Islet of Langerhans (tissue), 1 donor: ENCODE results near the gene CAMKK1.
"Not testable (repeated sequence)": the region's sequence is repeated elsewhere in the genome, so short reads cannot be mapped to it uniquely, and the experiment has no call there.

Experiments
- FAIRE-seq: peaks from one replicate; lab custom pipeline; 2011; peaks lifted over from hg19 to GRCh38; lab: Jason Lieb, UNC

CAMKK1 gene

GRCh38 chr17:3879186-3879585 lies 13.7 kb downstream of the CAMKK1 start:
- FAIRE-seq, result peak; percentile 9

DNA sequence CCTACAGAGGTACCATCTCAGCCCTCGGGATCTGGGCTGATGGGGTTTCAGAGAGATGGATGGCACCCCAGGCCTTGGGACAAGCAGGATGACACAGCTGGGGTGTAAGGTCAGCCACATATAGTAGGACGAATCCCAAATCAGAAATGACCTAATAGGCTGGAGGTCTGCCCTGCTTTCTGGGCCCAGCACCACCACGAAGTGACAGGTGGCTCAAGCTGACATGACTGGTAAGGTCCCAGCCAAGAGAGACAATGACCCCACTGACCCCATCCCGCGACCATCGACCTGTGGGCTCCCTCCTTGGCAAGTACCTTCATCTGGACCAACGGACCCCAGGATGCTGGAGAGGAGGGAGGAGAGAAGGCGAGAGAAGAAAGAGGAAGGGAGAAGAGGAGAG lies 15.6 kb downstream of the CAMKK1 start:
- no peak for FAIRE-seq

DNA sequence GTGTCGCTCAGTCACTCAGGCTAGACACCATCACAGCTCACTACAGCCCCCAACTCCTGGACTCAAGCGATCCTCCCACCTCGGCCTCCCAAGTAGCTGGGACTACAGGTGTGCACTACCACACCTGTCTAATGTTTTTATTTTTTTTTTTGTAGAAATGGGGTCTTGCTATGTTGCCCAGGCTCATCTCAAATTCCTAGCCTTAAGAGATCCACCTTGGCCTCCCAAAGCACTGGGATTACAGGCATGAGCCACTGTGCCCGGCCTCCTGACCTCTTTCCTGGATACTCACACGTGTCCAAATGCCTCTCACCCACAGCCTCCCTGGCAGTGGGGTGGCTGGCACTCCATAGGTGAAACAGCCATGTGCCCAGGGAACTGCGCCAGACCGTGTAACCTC lies 17.5 kb downstream of the CAMKK1 start:
- FAIRE-seq, result no peak

DNA sequence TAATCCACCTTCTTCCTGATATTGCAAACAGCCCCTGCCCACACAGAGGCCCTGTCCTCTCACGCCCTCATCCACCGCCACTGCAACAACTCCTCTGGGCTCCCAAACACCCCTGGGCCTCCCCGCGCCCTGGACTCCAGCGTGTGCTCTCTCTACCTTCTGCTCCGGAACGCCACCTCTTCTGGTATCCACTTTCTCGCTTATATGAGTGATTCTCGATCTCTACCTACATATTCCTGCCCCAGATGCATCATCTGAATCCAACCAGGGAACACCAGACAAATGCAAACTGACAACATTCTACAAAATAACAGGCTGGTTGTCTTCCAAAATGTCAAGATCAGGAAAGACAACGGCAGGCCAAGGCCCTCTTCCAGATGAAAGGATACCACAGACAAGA lies 19.0 kb downstream of the CAMKK1 start:
- FAIRE-seq, result no peak

DNA sequence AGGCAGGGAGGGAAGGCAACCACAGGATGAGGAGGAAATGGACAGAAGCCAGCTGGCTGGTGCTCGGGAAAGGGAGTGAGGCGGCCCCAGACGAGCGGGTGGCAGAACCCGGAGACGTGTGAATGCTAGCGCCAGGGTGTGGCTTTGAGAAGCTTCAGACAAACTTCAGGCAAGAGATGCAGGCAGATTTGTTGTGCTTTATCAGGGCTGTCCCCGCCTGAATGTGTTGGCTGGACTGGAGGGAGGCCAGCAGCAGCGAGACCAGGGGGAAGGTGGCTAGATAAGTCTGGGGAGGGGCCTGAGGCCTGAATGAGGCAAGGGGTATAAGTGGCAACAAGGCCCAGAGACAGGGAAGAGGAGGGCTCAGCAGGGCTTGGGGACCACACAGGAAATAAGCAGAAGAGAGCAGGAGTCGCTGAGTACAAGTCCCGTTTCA lies 22.0 kb downstream of the CAMKK1 start:
- FAIRE-seq, result no peak

- FAIRE-seq, result no peak
These were observed 25.2 kb downstream of the CAMKK1 start for GRCh38 chr17:3867606-3868005.

DNA sequence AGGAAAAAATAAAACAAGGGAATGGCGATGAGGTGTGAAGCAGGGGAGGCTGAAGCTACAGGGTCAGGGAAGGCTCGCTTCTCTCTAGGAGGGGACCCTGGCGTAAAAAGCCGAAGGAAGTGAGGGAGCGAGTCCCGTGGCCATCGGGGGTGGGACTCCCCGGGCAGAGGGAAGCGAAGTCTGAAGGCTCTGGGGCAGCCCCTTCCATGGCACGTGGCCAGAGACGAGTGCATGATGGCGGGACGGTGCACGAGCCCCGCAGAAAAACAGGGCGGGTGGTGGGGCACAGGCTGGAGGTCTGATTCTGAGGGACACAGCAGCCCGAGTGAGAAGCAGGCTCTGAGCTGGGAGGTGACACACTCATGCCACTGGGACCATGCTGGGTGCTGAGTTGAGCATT lies 25.7 kb downstream of the CAMKK1 start:
- FAIRE-seq, result no peak

GRCh38 chr17:3866276-3866675 lies 26.6 kb downstream of the CAMKK1 start:
- no peak for FAIRE-seq

- no peak for FAIRE-seq
These were observed 27.7 kb downstream of the CAMKK1 start for GRCh38 chr17:3865176-3865575.

DNA sequence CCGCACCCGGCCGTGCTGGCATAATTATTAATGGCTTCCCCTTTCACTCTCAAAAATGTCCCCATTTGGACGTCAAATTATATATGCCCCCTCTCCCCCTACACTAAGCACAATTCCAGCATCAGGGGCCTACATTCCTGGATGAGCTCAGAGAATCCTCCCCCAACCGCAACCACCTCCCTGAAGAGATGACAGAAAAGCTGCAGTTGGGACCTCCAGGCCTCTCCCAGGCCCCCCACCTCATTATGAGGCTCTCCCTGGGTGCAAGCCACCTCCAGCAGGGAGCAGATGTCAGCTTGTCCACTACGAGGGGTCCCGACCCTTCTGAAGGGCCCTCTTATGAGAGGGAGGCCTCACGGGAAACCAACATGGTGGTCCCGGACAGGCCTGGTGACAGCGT lies 28.3 kb downstream of the CAMKK1 start:
- no peak for FAIRE-seq

DNA sequence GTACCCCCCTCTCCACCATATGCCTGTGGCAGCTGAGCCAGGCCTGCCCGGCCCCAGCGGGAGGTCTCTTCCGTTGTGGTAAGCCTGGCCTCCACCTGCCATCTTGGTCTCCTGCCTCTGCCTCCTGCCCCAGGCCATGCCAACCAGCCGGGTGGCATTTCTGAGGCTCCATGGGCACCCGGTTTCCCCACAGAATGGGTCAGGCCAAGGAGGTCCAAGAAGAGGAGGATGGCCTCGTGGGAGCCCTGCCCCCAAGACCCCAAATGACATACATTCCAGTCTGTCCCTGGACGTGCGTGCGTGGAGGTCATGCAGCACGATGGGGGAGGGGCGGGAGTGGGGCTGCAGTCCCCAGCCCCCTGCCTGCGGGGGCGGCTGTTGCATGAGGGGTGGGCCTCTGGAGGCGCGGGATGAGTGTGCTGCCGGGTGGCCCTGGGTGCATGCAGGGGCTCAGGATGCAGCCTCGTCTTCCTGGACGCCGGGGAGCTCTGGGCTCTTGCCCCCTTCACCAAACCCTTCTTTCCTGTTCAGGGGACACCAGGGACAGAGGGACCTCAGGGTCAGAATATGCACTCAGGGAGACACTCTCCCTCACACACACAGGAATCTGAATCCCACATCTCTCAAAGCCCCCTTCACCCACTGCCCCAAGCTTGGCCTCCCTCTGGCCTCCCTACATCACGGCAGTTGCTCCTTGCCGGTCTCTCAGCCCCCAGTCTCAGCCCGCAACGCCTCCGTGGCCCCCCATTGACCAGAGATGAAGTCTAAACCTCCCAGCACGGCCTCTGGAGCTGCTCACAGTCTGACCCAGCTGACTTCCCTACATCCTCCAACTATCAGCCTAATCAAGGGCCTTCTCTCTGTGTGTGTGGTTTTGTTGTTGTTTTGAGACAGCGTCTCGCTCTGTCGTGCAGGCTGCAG lies 30.8 kb downstream of the CAMKK1 start:
- no peak for FAIRE-seq

DNA sequence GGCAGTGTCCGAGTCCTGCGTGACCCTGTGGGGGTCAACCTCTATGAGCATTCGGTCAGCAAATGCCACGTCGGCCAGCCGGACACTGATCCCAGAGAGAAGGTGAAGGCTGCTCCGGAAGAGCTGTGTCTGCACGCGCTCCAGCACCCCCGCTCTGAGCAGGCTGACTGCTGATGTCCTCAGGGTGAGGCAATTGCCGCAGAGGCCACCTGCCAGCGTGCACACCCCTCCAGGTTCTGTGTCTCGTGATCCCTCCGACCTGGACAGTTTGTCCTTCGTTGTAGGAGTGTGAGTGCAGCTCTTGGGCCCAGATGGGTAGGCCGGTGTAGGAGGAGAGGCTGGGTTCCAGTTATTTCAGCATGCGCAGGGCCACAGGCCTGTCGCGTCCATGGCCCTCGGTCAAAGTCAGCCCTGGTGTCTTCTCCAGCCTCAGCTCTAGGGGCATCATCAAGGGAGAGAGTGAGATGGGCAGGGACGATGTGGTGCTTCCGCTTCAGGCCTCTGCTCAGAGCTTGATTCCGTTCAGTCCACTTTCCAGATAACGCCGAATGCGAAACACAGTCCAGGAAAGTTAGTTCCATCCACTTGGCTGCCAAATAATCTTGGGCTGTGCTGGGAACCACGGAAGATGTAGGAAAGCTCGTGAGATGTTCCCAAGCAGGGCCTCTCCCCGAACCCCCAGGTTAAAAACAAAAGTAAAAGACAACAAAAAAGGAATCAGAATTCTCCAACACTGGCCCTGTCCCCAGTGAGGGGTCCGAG lies 31.7 kb downstream of the CAMKK1 start:
- no peak for FAIRE-seq

DNA sequence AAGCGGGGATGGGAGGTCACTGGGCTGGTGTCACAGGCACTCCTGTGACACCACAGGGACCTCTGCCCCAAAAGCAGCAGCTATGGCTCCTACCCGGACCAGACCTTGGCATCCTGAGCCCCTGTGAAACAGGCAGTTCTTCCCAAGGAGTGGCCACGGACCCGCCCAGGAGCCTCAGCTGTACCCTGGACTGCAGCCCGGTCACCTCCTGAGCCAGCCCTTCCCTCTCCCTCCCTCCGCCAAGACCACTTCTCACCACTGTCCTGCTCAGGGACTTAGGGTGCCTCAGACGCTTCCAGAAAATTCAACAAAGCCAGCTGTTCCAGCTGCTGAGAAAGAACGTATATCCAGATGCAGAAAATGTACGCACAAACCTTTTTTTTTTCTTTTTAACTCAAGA lies 32.9 kb downstream of the CAMKK1 start:
- no peak for FAIRE-seq

DNA sequence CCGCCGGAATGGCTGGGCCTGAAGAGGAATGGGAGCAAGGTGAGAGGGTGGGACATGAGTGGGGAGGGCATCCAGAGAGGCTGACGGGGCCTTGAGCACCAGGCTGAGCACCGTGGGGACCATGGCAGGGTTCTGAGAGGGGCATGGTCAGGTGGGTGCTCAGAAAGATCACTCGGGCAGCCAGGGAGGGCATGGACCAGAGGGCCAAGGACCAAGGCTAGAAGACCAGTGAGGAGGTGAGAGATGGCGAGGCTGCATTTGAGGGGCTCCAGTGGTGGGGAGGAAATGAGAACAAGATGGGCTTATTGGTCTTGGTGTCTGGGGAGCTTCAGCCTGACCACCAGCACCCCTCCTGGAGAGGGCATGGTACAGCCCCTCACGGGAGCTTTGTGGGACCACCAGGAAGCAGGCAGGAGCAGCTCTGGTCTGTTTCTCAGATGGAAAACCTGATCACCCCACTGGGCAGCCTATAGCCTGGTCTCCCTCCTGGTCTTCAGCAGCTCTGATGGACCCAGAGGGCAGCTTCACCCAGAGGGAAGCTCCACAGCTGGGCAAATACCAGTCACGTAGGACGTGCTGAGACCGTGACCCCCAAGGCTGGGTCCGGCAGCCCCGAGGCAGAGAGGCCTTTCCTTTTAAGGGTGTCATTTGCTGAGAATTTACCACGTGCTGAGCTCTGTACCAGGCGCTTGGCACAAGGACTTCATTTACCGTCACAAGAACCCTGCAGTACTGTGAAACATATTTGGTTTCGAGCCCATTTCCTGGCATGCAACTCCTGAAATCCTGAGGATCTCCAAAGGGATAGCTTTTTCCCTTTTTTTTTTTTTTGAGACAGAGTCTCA lies 35.4 kb downstream of the CAMKK1 start:
- no peak for FAIRE-seq

DNA sequence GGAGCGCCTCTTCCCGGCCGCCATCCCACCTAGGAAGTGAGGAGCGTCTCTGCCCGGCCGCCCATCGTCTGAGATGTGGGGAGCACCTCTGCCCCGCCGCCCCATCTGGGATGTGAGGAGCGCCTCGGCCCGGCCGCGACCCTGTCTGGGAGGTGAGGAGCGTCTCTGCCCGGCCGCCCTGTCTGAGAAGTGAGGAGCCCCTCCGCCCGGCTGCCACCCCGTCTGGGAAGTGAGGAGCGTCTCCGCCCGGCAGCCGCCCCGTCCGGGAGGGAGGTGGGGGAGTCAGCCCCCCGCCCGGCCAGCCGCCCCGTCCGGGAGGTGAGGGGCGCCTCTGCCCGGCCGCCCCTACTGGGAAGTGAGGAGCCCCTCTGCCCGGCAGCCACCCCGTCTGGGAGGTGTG lies 38.6 kb downstream of the CAMKK1 start:
- not testable (repeated sequence) for FAIRE-seq

DNA sequence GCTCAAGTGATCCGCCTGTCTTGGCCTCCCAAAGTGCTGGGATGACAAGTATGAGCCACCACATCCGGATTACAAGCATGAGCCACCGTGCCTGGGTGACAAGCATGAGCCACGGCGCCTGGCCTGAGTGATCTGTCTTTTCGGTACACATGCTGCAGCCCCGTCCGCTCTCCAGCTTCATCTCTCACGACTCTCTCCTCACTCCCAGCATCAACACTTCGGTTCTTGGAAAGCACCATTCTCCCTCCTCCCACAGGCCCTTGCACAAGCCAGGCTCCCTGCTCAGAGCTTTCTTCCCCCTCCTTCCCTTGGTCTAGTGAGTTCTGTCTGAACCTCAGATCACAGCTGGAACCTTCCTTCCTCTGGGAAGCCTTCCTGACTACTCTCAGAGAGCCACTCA lies 40.3 kb downstream of the CAMKK1 start:
- no peak for FAIRE-seq

DNA sequence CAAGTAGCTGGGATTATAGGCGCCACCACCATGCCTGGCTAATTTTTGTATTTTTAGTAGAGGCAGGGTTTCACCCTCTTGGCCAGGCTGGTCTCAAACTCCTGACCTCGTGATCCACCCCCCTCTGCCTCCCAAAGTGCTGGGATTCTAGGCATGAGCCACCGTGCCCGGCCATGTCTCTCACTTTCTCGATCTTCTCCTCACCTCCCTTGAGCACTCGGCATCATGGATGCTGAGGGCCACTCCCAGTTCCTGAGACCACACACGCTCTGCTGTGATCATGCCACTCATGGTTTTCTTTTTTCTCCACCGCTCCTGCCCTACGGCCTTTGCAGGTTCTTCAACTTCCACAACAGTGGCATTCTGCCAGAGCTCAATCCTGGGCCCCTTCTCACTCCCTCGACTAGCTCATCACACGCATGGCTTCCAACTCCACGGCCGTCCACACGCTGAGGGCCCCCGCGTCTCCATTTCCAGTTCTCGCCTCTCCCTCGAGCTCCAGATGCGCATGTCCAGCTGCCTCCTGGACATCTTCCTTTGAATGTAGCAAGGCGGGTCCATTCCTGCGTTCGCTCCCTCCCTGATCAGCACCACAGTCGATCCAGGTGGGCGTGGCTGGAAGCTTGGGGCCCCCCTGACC lies 41.3 kb downstream of the CAMKK1 start:
- no peak for FAIRE-seq

GRCh38 chr17:3848229-3848835 lies 44.5 kb downstream of the CAMKK1 start:
- FAIRE-seq, result no peak

DNA sequence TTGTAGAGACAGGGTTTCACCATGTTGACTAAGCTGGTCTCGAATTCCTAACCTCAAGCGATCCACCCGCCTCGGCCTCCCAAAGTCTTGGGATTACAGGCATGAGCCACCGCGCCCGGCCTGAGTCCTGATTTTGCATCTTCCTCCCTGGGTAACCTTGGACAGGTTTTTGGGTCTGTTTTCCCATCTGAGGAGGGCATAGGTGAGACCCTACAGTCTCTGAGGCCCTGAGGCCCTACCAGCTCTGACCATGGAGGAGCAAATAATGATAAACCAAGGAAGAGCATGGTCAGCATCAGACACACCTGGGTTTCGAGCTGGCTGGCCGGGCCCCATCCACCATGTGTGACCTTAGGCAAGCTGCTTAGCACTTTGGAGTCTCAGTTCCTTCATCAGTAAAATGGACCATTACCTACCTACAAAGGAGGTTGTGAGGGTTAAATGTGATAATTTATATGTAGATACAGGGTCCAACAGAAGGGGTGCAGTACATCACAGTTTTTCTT lies 45.6 kb downstream of the CAMKK1 start:
- FAIRE-seq, result no peak

- no peak for FAIRE-seq
These were observed 46.3 kb downstream of the CAMKK1 start for GRCh38 chr17:3846437-3847164.
